Stimulated activated CD4-positive, alpha-beta T cell treated with anti-CD3 and anti-CD28 coated beads, Interleukin-2, amount 100 ng/mL, for 48 hours (primary cell): ENCODE results near the gene SEC22A.

Source experiments
- DNase-seq, 2 donors: peaks; one replicate each; pipeline ENCODE4 v3.0.0-alpha.2; 2020

SEC22A gene

GRCh38 chr3:123270818-123271217 lies 69.1 kb downstream of the SEC22A start:
- DNase-seq, result no peak

DNA sequence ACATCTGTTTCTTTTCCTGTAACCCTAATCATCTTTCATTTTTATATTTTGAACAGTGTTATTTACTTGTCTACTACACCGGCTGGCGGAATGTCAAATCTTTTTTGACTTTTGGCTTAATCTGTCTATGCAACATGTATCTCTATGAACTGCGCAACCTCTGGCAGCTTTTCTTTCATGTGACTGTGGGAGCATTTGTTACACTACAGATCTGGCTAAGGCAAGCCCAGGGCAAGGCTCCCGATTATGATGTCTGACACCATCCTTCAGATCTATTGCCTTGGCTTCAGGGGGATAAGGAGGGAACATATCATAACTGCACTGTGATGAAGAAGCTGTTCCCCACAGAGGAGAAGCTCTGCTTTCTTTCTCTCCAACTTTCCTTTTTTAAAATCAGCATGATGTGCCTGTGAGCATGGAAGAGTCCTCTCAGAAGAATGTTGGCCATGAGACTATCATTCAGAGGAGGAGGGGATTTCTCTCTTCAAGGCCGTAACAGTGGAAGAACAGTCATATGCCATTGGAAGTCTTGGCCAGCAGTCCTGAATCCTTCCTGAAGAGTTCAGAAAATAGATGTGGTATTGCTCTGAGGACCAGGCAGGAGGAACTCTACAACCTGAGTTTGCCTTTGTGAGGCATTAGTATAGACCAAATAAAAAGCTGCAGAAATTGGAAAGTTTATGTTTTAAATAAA lies 69.9 kb downstream of the SEC22A start:
- DNase-seq, result no peak

DNA sequence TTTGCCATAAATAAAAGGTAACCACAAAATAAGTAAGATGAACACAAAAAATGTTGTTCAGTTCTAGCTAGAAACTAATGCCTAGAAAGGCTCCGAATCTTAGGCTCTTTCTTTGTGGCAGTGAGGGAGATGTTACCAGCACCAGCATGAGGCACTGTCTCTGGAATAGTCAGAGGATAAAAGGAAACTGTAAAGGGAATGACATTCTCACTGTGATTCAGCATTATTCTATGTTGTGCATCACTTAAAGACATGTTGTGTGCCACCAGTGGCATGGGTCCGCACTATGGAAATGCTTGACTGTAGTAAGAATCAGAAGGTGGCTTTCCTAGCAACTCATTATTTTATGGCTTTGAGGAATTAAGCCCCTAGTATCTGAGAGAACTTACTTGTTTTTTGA lies 70.8 kb downstream of the SEC22A start:
- no peak for DNase-seq

DNA sequence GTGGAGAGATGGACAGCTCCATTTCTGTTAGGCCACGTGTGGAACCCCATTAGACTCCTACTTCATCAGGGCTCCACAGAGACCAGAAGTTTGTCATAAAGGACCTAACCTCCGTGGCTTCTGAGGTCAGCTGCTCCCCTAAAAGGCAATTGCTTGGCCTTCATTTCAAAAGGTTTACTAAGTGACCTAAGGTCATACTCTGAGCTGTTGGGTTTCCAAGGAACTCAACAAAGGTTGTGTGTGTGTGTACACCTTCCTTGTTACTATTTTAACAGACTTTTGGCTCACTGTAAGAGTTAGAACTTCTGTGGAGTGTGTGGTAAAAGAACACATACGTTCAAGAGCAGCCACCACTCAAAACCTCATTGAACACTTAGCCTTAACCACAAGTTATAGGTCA lies 73.9 kb downstream of the SEC22A start:
- DNase-seq, result no peak

- no peak for DNase-seq
These were observed 74.7 kb downstream of the SEC22A start for GRCh38 chr3:123276346-123277006.

- DNase-seq, result no peak
These were observed 75.4 kb downstream of the SEC22A start for GRCh38 chr3:123277106-123277505.

DNA sequence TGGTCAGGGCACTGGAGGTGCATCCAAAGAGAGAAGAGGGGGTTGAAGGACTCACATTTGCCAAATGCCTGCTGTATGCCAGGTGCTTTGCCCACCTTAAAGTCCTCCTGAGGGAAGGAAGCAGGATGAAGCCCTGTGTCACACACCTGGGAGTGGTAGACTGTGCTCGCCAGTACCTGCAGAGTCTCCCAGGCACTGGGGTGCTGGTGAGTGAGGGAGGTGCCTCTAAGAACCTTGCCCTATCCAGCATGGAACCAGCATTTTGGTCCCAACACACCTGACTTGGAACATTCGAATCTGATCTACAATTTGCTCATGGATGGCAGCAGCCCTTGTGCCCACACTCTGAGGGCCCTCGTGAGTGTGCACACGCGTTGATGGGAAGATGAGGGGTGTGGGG lies 76.7 kb downstream of the SEC22A start:
- no peak for DNase-seq

DNA sequence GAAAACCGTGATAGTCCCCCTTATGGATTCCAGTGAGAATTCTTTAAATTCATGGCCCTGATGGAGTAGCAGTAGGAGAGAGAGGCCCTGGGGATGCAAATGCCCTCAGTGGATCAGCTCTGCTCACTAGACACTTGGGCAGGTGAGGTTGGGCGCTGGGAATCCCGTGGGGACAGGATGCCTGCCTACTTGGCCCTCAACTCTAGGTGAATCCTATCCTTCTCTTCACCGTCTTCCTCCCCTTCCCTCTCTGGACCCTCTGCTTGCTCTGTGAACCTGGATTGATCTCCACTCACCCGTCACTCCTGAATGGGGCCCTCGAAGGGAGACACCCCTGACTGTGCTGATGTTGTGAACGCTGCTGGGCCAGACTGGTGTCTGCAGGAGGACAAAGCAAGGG lies 77.4 kb downstream of the SEC22A start:
- DNase-seq, result no peak

DNA sequence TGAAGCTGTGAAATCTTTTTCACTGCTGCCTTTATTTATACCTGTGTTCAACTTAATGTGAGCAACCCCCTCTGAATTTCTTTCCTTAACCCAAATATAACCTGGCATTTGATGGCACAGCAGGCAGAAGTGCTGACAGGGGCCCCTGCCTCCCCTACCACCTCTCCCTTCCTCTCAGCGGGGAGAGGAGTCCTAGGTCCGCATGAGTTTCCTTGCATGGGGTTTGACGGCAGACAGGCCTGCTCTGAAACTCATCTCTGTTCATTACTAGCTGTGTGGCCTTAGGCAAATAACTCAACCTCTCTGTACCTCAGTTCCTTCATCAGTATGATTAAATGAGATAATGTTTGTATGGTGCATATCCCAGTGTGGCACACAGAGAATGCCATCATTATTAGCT lies 79.7 kb downstream of the SEC22A start:
- no peak for DNase-seq

GRCh38 chr3:123281929-123282328 lies 80.2 kb downstream of the SEC22A start:
- DNase-seq, result no peak

- no peak for DNase-seq
These were observed 80.7 kb downstream of the SEC22A start for GRCh38 chr3:123282461-123282860.

- no peak for DNase-seq
These were observed 81.3 kb downstream of the SEC22A start for GRCh38 chr3:123283074-123283473.

DNA sequence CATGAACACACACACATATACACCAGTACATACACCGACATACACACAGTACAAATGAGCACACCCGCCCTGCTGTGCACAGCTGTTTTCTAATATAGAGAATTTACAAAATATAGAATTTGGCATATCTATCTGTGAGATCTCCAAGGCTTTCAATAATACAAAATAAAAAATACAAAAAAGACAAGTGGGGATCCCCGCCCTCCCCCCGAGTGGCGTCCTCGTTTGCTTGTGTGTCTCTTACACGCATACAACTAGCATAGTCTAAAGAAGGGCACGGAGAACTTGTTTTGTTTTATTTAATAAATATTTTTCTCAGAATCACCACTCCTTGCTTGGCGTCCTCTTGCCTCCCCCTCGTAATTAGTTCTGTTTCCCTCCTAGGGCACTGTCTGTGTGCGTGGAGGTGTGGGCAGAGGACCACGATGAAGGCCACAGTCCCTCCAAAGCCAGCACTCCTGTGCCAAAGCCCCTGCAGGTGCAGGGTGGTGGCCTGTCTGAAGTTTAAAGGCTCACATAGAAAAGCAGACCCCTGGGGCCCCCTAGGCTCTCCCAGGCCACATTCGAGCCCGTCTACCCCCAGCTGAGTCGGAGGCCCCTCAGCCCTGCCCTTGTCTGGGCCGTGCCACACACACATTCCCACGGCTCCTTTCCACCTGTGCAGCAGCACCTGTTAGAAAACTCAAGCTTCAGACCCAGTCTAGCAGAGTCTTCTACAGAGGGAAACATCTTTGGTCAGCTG lies 82.1 kb downstream of the SEC22A start:
- DNase-seq, result no peak

DNA sequence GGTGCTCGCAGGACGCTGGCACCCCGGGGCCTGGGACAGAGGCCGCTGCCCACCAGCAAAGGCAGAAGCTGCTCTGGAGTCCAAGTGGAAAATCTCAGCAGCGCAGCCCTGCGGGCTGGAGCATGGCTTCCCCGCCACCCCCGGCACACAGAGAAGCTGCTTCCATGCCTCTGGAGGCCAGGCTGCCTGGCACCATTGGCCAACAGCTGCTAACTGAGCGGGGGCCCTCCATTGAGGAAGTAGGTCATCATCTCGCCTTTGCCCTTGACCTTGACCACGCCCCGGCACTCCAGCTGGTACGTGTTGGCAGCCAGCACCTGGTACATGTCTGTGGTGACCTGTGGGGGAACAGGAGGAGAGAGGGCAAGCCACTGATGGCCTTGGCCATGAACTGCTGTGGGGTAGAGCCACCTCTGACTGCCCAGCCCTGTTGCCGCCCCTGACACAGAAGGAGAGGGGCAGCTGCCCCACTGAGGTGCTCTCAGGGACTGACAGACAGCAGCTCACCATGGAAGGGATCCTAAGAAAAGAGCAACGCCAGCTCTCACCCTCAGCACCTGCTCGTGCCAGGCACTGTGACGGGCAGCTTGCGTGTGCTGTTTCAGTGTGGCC lies 82.8 kb downstream of the SEC22A start:
- DNase-seq, result no peak

- no peak for DNase-seq
These were observed 83.3 kb downstream of the SEC22A start for GRCh38 chr3:123285066-123285465.

DNA sequence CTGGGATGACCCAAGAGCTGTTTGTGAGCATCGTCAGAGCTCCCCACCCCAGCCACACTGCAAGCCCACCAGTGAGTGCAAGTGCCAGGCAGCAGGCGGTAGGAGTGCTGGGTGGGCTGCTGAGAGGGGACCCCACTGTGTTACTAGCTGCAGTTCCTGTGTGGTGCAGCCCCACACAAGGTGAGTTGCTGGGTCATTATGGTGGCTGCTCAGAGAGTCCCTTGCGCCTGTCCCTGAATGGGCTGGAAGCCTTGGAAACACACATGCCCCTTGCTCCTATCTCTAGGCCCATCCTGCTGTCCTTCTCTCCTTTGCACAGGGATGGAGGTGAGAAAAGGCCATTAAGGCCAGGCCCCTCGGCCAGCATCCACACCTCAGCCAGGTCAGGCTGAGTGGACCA lies 83.7 kb downstream of the SEC22A start:
- DNase-seq, result no peak

- no peak for DNase-seq
These were observed 84.2 kb downstream of the SEC22A start for GRCh38 chr3:123285931-123286307.

DNA sequence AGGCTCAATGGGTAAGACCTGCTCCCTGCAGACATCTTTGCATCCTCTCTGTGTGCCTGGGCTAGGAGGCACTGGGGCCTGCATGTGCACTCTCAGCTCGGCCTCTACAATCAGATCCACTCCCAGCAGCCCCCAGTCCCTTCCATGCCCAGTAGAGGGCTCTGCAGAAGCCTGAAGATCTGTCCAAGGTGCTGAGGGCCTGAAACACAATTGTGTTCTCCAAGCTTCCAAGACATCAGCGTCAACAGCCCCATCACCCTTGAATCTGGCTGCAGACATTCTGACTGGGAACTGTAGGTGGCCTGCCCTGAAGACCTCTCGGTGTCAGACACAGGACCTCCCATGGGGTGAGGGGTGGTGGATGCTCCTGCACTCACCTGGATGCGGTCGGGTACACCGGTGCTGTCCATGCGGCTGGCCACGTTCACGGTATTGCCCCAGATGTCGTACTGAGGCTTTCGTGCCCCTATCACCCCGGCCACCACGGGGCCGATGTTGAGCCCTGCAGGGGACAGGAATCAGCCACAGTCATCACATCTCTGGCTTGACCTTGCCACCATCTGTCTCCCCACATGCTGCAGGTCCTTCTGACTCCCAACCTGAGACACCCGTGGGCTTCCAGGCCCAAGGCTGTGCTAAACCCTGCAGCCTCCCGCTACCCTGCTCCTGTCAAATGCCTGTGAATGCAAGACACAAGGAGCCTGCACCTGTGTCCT lies 84.7 kb downstream of the SEC22A start:
- DNase-seq, result peak; percentile 10 to 32

DNA sequence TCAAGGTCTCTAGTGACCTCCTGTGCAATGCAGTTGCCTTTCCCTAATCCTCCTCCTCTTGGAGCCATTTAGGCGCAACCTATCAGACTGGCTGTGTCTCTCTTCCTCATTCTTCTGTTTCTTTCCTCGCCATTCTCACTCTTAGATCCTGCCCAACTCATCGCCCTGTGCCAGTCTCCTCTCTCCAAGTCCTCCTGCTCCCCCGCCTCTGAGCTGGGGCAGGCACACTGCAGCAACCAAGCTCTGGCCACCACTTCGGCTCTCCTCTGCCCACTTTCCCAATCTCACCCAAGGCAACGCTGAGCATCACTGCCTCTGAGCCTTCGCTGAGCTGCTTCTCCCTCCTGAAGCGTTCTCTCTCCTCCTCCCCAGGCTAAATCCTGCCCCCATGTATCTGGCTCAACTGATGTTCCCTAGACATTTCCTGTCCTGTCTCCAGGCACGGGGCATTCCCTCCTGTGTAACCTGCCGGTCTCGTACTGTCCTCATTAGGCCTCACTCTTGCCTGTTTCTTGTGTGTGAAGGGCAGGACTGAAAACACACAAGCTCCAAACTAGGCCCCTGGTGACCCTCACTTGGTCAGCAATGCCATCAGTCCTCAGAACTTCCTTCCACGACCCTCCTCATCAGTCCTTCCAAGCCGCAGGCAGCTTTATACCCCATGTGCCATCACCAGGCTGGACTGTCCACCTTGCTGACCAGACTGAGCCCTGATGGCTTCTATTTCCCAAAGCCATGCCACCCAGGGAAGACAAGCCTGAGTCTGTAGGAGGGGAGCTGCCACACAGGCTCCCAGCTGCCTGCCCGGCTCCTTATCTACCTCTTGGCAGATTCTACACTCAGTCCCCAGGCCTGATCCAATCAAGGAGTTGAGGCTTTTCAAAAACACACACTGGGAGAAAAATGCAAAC lies 85.6 kb downstream of the SEC22A start:
- no peak for DNase-seq

DNA sequence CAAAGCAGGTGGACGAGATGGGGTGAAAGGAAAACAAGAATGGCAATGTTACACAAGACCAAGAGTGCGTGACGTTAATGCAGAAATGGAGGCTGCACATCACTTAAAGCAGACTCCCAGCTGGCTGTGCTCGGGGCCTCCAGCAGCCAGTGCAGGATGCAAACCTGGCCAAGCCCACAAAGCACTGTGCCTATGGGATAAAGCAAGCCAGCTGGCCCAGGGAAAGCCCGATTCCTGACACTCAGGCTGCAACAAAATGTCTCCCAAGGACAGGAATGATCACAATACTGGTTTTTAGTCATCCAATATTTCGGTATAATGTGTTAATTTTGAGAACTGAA lies 86.2 kb downstream of the SEC22A start:
- DNase-seq, result no peak

GRCh38 chr3:123289391-123290106 lies 87.8 kb downstream of the SEC22A start:
- no peak for DNase-seq
